ENCODE measurements around the gene KIAA0513. TPM values are rescaled to one million over a fixed set of nuclear protein-coding genes. Genes with fewer than 3 reads are reported as not detected.

KIAA0513 gene
- total and polyA plus RNA-seq, 10 of the 15 experiments (the other 5 are each of a cell fraction or from before 2014, with no cell fraction given) = 0.14 to 5.8 (median 2.0) TPM

GRCh38 chr16:85094812-85095211, 67.2 kb downstream of the KIAA0513 start (continued):
- TF ChIP-seq, protein P1, sequence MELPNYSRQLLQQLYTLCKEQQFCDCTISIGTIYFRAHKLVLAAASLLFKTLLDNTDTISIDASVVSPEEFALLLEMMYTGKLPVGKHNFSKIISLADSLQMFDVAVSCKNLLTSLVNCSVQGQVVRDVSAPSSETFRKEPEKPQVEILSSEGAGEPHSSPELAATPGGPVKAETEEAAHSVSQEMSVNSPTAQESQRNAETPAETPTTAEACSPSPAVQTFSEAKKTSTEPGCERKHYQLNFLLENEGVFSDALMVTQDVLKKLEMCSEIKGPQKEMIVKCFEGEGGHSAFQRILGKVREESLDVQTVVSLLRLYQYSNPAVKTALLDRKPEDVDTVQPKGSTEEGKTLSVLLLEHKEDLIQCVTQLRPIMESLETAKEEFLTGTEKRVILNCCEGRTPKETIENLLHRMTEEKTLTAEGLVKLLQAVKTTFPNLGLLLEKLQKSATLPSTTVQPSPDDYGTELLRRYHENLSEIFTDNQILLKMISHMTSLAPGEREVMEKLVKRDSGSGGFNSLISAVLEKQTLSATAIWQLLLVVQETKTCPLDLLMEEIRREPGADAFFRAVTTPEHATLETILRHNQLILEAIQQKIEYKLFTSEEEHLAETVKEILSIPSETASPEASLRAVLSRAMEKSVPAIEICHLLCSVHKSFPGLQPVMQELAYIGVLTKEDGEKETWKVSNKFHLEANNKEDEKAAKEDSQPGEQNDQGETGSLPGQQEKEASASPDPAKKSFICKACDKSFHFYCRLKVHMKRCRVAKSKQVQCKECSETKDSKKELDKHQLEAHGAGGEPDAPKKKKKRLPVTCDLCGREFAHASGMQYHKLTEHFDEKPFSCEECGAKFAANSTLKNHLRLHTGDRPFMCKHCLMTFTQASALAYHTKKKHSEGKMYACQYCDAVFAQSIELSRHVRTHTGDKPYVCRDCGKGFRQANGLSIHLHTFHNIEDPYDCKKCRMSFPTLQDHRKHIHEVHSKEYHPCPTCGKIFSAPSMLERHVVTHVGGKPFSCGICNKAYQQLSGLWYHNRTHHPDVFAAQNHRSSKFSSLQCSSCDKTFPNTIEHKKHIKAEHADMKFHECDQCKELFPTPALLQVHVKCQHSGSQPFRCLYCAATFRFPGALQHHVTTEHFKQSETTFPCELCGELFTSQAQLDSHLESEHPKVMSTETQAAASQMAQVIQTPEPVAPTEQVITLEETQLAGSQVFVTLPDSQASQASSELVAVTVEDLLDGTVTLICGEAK (IDR thresholded peaks at IDR 0.05; ENCODE audit: borderline replicate concordance) = no peak
- TF ChIP-seq ETV6 (conservative IDR thresholded peaks at IDR 0.05 in 1 of 2, IDR thresholded peaks at IDR 0.05 in 1 of 2; ENCODE audit: borderline replicate concordance in 1 of 2, low read depth in 1 of 2) (no peak), HCFC1 (IDR thresholded peaks at IDR 0.05; ENCODE audit: low read length) (no peak), PML (IDR thresholded peaks at IDR 0.05; ENCODE audit: low read length) (no peak)
- TF ChIP-seq, protein P2, sequence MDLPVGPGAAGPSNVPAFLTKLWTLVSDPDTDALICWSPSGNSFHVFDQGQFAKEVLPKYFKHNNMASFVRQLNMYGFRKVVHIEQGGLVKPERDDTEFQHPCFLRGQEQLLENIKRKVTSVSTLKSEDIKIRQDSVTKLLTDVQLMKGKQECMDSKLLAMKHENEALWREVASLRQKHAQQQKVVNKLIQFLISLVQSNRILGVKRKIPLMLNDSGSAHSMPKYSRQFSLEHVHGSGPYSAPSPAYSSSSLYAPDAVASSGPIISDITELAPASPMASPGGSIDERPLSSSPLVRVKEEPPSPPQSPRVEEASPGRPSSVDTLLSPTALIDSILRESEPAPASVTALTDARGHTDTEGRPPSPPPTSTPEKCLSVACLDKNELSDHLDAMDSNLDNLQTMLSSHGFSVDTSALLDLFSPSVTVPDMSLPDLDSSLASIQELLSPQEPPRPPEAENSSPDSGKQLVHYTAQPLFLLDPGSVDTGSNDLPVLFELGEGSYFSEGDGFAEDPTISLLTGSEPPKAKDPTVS (IDR thresholded peaks at IDR 0.05; ENCODE audit: low read depth, low read length) = no peak

DNA sequence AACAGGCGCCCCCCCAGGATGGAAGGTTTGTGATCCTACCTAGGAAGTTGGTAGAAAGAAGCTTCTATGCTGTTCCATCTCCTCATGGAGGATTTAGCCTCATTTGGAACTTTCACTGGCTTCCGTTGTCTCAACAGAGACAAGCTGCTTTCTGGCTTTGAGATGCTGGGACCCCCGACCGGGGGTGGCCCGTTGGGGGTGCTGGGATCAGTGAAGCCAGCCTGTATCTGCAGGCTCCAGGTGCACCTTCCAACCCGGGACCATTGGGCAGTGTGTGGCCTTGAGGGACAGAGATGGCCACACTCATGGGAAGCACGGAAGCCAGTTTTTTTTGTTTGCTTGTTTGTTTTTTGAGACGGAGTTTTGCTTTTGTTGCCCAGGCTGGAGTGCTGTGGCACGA, 69.3 kb downstream of the KIAA0513 start:
- Histone ChIP-seq H3K27me3 (replicated peaks in 1 of 2; ENCODE audit: control insufficient read depth in 2 of 2, insufficient read depth in 2 of 2, low read length in 1 of 2) (no peaks in the 10 kb centered on the region; a peak in 3 of 4 replicates), H3K4me3 (no peak overlapping the region), H3K9me3 (replicated peaks; ENCODE audit: control insufficient read depth, insufficient read depth, low read length) (no peaks in the 10 kb centered on the region), H3K4me2 (ENCODE audit: control insufficient read depth, insufficient read depth) (no peak overlapping the region), H3K9ac (ENCODE audit: control insufficient read depth, insufficient read depth, low read length) (no peak overlapping the region), H3K79me2 (ENCODE audit: control insufficient read depth, insufficient read depth, low read length) (no peaks in the 10 kb centered on the region), H3K36me3 (ENCODE audit: control insufficient read depth in 2 of 2, insufficient read depth in 2 of 2, low read length in 1 of 2) (no peaks in the 10 kb centered on the region), H2AFZ (ENCODE audit: control insufficient read depth, low read depth, low read length) (no peak overlapping the region), H3K4me1 (ENCODE audit: control insufficient read depth, insufficient read depth, low read length) (no peaks in the 10 kb centered on the region; the same call in 1 of the 2 replicates), H3K27ac (ENCODE audit: control insufficient read depth, insufficient read depth) (no peak overlapping the region), H4K20me1 (ENCODE audit: control insufficient read depth, insufficient read depth) (no peaks in the 10 kb centered on the region)
- SMC1A ChIA-PET (ENCODE audit: uncharacterized antibody, unreplicated experiment) = no interaction called here
- TF ChIP-seq CREM (IDR thresholded peaks at IDR 0.05; ENCODE audit: low read depth) (no peak), FOXM1 (IDR thresholded peaks at IDR 0.05; ENCODE audit: low read depth, low read length) (no peak)
- TF ChIP-seq, protein P3, sequence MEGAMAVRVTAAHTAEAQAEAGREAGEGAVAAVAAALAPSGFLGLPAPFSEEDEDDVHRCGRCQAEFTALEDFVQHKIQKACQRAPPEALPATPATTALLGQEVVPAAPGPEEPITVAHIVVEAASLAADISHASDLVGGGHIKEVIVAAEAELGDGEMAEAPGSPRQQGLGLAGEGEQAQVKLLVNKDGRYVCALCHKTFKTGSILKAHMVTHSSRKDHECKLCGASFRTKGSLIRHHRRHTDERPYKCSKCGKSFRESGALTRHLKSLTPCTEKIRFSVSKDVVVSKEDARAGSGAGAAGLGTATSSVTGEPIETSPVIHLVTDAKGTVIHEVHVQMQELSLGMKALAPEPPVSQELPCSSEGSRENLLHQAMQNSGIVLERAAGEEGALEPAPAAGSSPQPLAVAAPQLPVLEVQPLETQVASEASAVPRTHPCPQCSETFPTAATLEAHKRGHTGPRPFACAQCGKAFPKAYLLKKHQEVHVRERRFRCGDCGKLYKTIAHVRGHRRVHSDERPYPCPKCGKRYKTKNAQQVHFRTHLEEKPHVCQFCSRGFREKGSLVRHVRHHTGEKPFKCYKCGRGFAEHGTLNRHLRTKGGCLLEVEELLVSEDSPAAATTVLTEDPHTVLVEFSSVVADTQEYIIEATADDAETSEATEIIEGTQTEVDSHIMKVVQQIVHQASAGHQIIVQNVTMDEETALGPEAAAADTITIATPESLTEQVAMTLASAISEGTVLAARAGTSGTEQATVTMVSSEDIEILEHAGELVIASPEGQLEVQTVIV (IDR thresholded peaks at IDR 0.05; ENCODE audit: borderline replicate concordance, partially characterized antibody) = no peak
- TF ChIP-seq, protein P4, sequence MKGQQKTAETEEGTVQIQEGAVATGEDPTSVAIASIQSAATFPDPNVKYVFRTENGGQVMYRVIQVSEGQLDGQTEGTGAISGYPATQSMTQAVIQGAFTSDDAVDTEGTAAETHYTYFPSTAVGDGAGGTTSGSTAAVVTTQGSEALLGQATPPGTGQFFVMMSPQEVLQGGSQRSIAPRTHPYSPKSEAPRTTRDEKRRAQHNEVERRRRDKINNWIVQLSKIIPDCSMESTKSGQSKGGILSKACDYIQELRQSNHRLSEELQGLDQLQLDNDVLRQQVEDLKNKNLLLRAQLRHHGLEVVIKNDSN (IDR thresholded peaks at IDR 0.05; ENCODE audit: borderline replicate concordance, extremely low read length, insufficient read depth, low read depth, low read length) = no peak
- 33% methylated on average over 9 of the region's 9 CpGs for WGBS (ENCODE audit: insufficient coverage, insufficient replicate concordance, low lambda C conversion rate, missing lambda C conversion rate)
- CTCF ChIA-PET = interaction anchor here (0.9 to 2.1 kb wide), 3 partner anchors 10 to 41 kb away, joined by 3 to 7 read pairs (median 4); no protein-coding TSS in a partner anchor
- intact Hi-C loops (cut with micrococcal nuclease; ENCODE audit: unreplicated experiment) = no loop called here
- in situ Hi-C loops (cut with MboI) = no loop called here
- BruUV-seq (replicated peaks) = no TSS peak
- DNase-seq (ENCODE audit: low read depth, low spot score) (no peak), ATAC-seq (no peak), FAIRE-seq (no peak)
- RAD21 ChIA-PET (ENCODE audit: unreplicated experiment) = no interaction called here
- POLR2A ChIA-PET = interaction anchor here (0.7 kb wide), 1 partner anchor 71 kb away, joined by 3 read pairs; no protein-coding TSS in a partner anchor

All from GM12878 (cell line).